GM13976 (cell line): ENCODE data around the gene TAF1B.

Experiments
- DNase-seq: peaks from one replicate; pipeline ENCODE4 v3.0.0; 2012; ENCODE audit warnings: low spot score
- in situ Hi-C: fragments of 300-500 bp; cut with MboI; formaldehyde crosslinking; loops from one replicate; pipeline ENCODE4 v1.12.0; 2022; ENCODE audit warnings: low sequenced_read_pairs, mixed read lengths, inconsistent platforms; ENCODE audit not compliant: unreplicated experiment
- TF ChIP-seq, protein P1 (sequence below): IDR thresholded peaks from 2 replicates; pipeline ENCODE4 v1.5.1; 2012; ENCODE audit warnings: borderline replicate concordance, mild to moderate bottlenecking; ENCODE audit not compliant: insufficient read depth; ENCODE audit errors: extremely low read depth, missing control alignments, control extremely low read depth

Gene TAF1B

DNA sequence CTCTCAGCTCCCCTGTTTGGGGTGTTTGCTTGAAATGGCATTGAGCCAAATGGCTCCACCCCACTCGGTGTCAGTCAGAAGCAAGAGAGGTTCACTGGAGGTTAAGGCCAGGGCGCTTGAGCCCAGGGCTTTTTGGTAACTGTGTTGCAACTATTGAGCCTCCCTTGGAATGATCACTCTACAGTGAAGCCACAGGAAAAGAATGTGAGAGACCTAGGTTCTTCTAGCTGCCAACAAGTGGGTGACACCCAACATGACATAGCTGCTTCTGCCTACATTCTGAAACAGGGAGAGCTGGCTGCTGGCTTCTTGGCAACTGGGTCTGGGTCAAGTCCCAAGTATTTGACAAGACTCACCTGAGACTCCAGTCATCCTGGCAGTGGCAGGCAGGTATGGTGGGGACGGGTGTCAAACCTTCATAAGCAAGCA lies 101.1 kb downstream of the TAF1B start:
- TF ChIP-seq, protein P1, sequence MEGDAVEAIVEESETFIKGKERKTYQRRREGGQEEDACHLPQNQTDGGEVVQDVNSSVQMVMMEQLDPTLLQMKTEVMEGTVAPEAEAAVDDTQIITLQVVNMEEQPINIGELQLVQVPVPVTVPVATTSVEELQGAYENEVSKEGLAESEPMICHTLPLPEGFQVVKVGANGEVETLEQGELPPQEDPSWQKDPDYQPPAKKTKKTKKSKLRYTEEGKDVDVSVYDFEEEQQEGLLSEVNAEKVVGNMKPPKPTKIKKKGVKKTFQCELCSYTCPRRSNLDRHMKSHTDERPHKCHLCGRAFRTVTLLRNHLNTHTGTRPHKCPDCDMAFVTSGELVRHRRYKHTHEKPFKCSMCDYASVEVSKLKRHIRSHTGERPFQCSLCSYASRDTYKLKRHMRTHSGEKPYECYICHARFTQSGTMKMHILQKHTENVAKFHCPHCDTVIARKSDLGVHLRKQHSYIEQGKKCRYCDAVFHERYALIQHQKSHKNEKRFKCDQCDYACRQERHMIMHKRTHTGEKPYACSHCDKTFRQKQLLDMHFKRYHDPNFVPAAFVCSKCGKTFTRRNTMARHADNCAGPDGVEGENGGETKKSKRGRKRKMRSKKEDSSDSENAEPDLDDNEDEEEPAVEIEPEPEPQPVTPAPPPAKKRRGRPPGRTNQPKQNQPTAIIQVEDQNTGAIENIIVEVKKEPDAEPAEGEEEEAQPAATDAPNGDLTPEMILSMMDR = no peak
- no peak for DNase-seq
- in situ Hi-C loops = no loop called here

DNA sequence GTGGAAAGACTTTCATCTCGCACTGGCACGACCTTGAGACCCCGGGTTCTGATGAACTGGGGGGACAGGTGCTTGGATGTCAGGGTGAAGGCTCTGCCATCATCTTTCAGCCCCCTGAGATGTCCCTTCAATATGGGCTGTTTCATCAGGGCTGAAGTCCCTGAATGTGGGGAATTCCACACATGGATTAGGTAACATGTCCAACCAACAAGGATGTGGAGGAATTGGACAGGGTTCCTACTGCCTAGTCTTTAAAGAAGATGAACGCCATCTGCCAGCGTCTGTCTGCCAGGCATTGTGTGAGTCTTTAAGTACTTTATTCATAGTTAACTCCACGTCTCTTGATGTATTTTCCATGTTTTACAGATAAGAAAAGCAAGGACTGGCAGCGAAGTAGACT lies 102.3 kb downstream of the TAF1B start:
- in situ Hi-C loops = no loop called here
- TF ChIP-seq, protein P1 = no peak
- no peak for DNase-seq

DNA sequence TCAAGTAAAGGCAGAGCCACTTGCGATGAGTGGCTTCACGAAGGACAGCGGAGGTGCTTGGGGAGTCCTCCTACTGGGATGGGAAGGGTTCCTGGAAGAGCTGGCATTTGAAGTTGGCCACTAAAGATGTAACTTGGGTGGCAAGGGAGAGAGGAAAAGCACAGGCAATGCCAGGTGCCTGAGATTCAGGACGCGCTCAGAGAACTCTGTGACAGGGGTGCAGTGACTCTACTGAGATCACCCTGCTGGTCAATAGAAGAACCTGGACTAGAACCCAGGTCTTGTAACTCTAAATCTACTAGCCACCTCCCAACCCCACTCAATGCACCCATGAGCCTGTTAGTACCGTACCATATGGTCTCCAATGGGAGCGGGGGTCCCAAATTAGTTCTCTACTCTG lies 102.8 kb downstream of the TAF1B start:
- TF ChIP-seq, protein P1 = no peak
- in situ Hi-C loops = no loop called here
- no peak for DNase-seq

DNA sequence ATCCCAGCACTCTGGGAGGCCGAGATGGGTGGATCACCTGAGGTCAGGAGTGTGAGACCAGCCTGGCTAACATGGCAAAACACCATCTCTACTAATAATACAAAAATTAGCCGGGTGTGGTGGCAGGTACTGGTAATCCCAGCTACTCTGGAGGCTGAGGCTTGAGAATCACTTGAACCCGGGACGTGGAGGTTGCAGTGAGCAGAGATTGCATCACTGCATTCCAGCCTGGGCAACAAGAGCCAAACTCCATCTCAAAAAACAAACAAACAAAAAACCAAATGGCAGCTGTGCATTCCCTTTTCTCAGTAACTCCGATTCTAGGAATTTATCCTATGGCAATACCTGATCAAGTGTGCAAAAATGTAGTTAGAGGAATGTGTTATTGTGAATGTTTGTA lies 103.5 kb downstream of the TAF1B start:
- DNase-seq = no peak
- TF ChIP-seq, protein P1 = no peak
- in situ Hi-C loops = no loop called here

DNA sequence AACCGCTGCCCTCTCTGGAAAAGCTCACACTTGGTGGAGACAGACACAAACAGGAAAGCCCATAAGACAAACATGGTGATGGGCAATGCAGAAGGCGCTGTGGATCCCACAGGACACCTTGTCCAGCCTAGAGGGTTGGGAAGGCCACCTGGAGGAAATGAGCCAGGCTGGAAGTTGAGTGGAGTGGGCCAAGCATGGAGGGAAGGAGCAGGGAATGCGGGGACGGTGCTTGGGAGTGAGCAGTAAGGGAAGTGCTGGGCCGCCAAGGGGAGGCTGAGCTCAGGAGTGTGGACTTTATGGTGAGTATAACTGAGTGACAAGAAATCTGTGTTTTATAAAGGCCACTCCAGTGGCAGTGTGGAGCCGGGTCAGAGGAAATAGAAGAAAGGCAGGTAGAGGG lies 105.4 kb downstream of the TAF1B start:
- no peak for DNase-seq
- in situ Hi-C loops = no loop called here
- TF ChIP-seq, protein P1 = no peak

DNA sequence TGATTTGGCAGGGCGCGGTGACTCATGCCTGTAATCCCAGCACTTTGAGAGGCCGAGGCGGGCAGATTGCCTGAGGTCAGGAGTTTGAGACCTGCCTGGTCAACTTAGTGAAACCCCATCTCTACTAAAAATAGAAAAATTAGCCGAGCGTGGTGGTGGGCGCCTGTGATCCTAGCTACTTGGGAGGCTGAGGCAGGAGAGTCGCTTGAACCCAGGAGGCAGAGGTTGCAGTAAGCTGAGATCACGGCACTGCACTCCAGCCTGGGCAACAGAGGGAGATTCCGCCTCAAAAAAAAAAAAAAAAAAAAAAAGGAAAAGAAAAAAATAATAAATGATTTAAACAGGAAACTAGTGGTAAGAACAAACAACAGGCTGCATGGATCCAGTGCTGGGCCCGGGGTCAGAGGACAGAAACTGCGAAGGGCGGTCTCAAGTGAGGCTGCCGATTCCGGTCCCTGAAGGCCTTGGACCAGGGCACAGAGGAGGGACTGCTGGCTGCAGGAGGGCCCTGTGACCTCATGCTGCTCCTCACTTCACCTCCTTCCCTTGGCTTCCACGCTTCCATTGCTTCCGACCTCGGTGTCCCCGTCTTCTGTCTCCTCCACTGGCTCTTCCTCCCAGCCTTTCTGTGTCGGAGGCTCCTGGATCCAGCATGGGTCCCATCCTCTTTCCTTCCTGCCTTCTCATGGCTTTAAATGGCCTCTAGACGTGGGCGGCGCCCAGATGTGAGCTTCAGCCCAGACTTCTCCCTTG lies 106.1 kb downstream of the TAF1B start:
- no peak for DNase-seq
- in situ Hi-C loops = no loop called here

More for the DNA sequence above, 106.1 kb downstream of the TAF1B start:
- TF ChIP-seq, protein P1 = no peak
